GM13977 (cell line): ENCODE data around the gene SLC22A31.

Source experiments
- DNase-seq: peaks from one replicate; pipeline ENCODE4 v3.0.0; 2012; ENCODE audit warnings: low spot score
- in situ Hi-C: fragments of 300-500 bp; cut with MboI; formaldehyde crosslinking; loops from one replicate; pipeline ENCODE4 v1.12.0; 2022; ENCODE audit warnings: low sequenced_read_pairs, low pct_unique_long_range_greater_than_20kb, mixed read lengths, inconsistent platforms; ENCODE audit not compliant: unreplicated experiment
- TF ChIP-seq, protein P1 (sequence below): IDR thresholded peaks from 2 replicates; pipeline ENCODE4 v1.5.1; 2012; ENCODE audit warnings: mild to moderate bottlenecking, control low read depth; ENCODE audit not compliant: insufficient read depth; ENCODE audit errors: extremely low read depth, missing control alignments

Gene SLC22A31

GRCh38 chr16:89176147-89176690, 24.1 kb downstream of the SLC22A31 start:
- in situ Hi-C loops: no loop called here
- no peak for DNase-seq
- TF ChIP-seq, protein P1, sequence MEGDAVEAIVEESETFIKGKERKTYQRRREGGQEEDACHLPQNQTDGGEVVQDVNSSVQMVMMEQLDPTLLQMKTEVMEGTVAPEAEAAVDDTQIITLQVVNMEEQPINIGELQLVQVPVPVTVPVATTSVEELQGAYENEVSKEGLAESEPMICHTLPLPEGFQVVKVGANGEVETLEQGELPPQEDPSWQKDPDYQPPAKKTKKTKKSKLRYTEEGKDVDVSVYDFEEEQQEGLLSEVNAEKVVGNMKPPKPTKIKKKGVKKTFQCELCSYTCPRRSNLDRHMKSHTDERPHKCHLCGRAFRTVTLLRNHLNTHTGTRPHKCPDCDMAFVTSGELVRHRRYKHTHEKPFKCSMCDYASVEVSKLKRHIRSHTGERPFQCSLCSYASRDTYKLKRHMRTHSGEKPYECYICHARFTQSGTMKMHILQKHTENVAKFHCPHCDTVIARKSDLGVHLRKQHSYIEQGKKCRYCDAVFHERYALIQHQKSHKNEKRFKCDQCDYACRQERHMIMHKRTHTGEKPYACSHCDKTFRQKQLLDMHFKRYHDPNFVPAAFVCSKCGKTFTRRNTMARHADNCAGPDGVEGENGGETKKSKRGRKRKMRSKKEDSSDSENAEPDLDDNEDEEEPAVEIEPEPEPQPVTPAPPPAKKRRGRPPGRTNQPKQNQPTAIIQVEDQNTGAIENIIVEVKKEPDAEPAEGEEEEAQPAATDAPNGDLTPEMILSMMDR: no peak

GRCh38 chr16:89175280-89176146, 24.8 kb downstream of the SLC22A31 start:
- in situ Hi-C loops: no loop called here
- TF ChIP-seq, protein P1: no peak
- no peak for DNase-seq

GRCh38 chr16:89174877-89175276, 25.5 kb downstream of the SLC22A31 start:
- TF ChIP-seq, protein P1: no peak
- no peak for DNase-seq
- in situ Hi-C loops: no loop called here

DNA sequence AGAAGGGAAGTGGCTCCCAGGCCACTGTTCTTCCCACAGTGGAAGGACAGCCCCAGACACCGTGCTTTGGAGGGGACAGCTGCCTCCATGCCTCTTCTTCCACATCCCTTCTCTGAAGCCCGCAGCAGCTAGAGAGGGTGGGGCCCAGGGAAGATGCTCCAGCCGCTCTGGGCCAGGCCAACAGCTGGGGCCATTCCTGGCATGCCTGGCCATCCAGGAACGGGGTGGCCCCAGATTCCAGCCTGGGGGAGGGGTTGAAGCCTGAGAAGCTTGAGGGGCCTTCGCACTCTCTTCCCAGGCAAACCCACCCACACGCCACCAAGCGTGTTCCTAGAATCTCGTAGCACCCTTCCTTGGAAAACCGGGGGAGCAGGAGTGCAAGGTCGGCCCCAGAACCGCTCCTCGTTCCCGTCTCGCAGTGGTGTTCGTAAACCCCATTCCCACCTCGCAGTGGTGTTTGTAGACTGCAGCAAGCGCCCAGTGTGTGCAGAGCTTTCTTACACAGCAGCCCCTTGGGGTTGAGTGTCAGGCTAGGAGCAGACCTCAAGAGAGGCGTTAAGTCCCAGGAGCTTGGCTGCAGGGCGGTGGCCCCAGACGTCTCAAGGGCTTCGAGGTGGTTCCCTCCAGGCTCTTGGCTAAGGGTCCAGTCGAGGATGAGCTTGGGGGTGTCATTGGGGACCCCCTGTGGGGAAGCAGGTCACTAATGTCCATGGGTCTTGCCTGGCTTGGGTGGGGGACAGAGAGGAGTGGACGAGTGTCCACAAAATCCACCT, 26.1 kb downstream of the SLC22A31 start:
- TF ChIP-seq, protein P1: no peak
- DNase-seq: no peak
- in situ Hi-C loops: no loop called here

- DNase-seq: no peak
- in situ Hi-C loops: no loop called here
- TF ChIP-seq, protein P1: no peak
Measured at GRCh38 chr16:89173174-89173921, 27.0 kb downstream of the SLC22A31 start.

DNA sequence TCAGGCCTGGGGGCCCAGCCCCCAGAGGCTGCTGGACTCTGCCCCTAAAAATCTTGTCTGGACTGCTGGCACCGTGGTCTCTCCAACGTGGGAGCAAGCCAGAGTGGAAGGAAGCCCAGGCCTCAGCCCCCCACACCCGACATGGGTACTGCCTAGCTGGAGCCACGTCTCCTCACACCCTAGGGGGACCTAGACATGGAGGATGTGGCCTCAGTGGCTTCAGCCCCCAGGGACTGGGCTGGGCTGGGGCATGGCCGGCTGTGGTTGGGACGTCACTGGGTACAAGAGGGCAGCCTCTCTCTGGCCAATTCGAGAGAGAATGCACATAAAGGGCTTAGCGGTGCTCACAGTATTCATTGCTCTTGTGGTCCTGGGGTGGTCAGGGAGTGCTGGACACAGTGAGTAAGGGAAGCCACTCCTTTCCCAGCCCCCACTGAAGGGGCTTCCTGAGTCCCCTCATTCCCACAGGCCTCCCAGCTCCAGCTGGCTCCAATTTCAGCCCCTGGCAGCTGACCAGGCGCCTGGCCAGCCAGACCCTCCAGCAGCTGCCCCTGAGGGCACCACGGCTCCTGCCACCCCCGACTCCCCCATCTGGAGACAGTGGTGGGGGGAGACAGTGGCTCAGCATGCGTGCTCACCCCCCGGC, 27.7 kb downstream of the SLC22A31 start:
- in situ Hi-C loops: no loop called here
- TF ChIP-seq, protein P1: no peak
- no peak for DNase-seq
